NCI-H2171 (cell line): Measurements from ENCODE around the gene SPECC1L.
"Not testable (repeated sequence)": the region's sequence is repeated elsewhere in the genome, so short reads cannot be mapped to it uniquely, and the experiment has no call there.

ENCODE experiments used
- DNase-seq: peaks from one replicate; lab custom pipeline; 2025; lab: John Stamatoyannopoulos, UW

SPECC1L gene, protein sequence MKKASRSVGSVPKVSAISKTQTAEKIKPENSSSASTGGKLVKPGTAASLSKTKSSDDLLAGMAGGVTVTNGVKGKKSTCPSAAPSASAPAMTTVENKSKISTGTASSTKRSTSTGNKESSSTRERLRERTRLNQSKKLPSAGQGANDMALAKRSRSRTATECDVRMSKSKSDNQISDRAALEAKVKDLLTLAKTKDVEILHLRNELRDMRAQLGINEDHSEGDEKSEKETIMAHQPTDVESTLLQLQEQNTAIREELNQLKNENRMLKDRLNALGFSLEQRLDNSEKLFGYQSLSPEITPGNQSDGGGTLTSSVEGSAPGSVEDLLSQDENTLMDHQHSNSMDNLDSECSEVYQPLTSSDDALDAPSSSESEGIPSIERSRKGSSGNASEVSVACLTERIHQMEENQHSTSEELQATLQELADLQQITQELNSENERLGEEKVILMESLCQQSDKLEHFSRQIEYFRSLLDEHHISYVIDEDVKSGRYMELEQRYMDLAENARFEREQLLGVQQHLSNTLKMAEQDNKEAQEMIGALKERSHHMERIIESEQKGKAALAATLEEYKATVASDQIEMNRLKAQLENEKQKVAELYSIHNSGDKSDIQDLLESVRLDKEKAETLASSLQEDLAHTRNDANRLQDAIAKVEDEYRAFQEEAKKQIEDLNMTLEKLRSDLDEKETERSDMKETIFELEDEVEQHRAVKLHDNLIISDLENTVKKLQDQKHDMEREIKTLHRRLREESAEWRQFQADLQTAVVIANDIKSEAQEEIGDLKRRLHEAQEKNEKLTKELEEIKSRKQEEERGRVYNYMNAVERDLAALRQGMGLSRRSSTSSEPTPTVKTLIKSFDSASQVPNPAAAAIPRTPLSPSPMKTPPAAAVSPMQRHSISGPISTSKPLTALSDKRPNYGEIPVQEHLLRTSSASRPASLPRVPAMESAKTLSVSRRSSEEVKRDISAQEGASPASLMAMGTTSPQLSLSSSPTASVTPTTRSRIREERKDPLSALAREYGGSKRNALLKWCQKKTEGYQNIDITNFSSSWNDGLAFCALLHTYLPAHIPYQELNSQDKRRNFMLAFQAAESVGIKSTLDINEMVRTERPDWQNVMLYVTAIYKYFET

DNA sequence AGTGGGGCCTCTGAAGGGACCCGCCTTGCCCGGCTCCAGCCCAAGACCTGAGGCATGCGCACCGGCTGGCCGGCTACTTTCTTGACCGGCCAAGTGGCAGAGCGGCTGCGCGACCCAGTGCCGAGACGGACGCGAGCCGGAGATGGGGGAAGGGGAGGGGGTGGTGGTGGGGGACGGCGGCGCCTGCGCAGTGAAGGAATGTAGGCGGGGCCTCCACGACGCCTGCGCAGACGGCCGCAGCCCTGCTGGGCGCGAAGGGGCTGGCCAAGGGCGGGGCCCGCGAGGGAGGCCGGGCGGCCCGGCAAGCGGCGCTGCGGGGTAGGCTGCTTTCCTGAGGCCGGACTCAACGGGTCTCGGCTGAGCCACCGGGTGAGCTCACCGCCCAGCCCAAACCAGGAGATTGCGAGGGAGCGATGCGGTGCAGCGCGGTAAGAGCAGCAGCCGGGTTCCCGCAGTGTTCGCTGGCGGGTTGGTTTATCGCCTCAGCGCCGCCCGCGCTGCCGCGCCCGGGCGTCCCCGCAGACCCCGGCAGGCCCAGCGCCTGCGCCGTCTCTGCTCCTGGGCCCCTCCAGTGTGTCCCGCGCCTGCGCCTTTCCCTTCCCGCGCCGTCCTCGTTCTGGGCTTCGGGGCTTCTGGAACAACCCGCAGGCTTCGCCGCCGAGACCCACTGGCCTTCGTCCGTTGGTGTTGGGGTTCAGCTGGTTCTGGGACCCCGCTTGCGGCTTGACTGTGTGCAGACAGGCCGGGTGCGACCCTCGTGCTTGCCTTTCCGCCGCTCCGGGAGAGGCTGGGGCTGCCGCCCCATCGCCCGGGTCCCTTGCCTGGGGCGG is at the start of gene SPECC1L:
Gene SPECC1L, plus strand, starts transcription at position 276 of the 830 bp plus-strand sequence. CDS start 31,401 bp downstream, outside the sequence.
- DNase-seq: peak; percentile 90

- DNase-seq: no peak
These were observed 46.2 kb upstream of the SPECC1L start for GRCh38 chr22:24224468-24224867.

DNA sequence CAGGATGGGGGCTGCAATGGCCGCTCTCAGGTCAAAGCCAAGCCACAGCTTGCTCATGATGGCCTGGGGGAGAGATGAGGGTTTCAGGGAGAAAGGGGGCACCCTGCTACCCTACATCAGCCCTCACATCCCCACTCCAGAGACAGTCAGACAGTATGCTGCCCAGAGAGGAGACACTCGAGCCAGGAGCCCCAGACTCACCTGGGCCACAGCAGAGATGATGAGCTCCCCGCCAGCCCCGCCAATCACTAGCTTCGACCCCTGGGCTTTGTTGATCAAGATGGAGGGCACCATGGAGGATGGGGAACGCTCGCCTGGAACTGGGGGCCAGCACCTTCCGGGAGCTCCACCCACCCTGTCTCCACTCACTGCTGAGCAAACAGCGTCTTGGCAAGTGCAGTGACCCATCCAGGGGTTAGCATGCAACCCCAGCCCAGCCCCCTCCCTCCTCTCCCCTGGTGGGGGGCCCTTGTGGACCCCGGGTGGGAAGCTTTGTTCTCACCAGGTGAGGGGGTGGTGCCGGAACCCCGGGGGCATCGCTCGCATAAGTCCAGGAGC is 45.5 kb upstream of the SPECC1L start:
- no peak for DNase-seq

GRCh38 chr22:24225951-24226350 is 44.7 kb upstream of the SPECC1L start:
- no peak for DNase-seq

GRCh38 chr22:24230911-24231656 is 39.5 kb upstream of the SPECC1L start:
- DNase-seq: no peak

DNA sequence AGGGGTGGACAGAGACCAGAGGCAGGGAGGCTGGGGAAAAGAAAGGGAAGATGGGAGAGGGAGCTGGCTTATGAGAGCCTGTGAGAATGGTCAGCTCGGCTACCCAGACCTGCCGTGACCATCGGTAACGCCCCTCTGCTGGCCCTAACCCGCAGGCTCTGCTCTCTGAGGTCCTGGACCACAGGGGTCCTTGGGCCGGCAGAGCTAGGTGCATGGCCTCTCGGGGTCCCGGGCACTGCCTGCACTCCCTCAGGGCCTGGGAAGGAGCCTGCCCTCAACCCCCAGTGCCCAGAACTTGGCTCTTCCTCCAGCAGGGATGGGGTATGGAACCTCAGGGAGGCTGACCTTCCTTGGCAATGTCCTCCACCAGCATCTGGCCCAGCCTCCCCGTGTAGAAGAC is 38.9 kb upstream of the SPECC1L start:
- no peak for DNase-seq

- DNase-seq: no peak
These were observed 38.5 kb upstream of the SPECC1L start for GRCh38 chr22:24232124-24232523.

DNA sequence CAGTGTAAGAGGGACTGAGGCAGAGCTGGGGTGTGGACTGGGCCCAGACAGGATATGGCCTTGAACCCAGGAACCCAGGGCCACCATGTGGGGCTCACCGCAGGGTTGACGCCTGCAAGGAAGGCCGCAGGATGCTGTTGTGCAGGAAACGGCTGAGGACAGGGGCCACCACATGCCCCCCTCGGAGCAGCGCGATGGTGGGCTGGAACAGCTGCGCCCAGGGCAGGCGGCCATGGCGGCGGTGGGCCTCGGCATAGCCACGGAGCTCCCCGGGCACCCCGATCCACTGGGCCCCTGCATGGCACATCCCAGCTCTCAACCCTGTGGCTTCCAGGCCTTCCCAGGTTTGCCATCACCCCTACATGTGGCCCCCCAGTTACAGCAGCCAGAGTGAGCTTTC is 37.9 kb upstream of the SPECC1L start:
- DNase-seq: no peak

DNA sequence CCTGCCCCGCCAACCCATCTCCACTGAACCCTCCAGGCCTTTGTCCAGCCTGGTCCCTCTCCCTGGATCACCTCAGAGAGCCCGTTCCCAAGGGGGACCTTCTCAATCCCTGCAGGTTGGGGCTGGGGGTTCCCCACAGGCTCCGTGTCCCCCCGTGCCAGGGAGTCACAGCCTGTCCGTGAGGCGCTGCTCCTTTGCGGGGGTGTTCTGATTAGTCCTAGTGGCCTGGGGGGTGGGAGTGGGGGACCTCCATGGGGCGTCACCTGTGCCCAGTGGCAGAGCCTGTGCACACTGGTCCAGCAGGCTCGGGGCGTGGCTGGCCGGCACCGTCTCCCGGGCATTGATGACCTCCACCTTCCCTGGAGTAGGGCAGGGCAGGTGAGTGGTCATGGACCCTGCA is 37.4 kb upstream of the SPECC1L start:
- no peak for DNase-seq

- no peak for DNase-seq
These were observed 36.8 kb upstream of the SPECC1L start for GRCh38 chr22:24233816-24234215.

DNA sequence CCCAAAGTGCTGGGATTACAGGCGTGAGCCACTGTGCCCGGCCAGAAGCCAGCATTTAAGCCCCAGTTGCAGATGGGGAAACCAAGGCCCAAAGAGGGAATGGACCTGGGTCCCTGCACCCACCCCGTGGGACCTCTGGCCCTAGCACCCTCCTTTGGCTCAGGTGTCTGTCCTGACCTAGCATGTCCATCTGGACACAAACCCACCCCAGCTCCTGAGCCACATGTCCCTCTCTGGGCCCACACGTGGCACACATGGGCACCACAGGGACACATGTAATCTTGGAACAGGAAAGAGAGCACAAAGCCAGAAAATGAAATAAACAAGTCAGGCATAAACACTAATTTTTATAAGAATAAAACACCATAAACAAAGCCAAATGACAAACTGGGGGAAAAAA is 35.3 kb upstream of the SPECC1L start:
- no peak for DNase-seq

DNA sequence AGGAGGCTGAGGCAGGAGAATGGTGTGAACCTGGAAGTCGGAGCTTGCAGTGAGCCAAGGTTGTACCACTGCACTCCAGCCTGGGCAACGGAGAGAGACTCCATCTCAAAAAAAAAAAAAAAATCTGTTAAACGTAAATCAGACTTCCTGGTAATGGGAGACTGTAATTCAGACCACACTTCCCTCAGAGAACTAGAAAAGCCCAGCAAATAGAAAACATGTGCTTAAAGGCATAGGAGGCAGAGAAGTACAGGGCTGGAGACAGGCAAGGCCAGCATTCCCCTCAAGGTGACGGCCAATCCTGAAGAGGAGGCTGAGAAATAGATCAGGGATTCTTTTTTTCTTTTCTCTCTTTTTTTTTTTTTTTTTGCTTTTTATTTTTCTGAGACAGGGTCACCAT is 34.0 kb upstream of the SPECC1L start:
- DNase-seq: no peak

DNA sequence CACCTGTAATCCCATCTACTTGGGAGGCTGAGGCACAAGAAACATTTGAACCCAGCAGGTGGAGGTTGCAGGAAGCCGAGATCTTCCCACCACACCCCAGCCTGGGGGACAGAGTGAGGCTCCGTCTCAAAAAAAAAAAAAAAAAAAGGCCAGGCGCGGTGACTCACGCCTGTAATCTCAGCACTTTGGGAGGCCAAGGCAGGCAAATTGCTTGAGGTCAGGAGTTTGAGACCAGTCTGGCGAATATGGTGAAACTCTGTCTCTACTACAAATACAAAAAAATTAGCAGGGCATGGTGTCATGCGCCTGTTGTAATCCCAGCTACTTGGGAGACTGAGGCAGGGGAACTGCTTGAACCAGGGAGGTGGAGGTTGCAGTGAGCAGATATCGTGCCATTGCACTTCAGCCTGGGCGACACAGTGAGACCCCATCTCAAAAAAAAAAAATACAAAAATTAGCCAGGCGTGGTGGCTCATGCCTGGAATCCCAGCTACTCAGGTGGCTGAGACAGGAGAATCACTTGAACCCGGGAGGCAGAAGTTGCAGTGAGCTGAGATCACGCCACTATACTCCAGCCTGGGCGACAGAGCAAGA is 32.4 kb upstream of the SPECC1L start:
- not testable (repeated sequence) for DNase-seq

GRCh38 chr22:24240381-24240780 is 30.2 kb upstream of the SPECC1L start:
- DNase-seq: no peak

GRCh38 chr22:24240985-24241692 is 29.5 kb upstream of the SPECC1L start:
- DNase-seq: not testable (repeated sequence)

- DNase-seq: peak; percentile 32
These were observed 27.2 kb upstream of the SPECC1L start for GRCh38 chr22:24243417-24243816.

GRCh38 chr22:24244144-24244787 is 26.4 kb upstream of the SPECC1L start:
- DNase-seq: no peak

DNA sequence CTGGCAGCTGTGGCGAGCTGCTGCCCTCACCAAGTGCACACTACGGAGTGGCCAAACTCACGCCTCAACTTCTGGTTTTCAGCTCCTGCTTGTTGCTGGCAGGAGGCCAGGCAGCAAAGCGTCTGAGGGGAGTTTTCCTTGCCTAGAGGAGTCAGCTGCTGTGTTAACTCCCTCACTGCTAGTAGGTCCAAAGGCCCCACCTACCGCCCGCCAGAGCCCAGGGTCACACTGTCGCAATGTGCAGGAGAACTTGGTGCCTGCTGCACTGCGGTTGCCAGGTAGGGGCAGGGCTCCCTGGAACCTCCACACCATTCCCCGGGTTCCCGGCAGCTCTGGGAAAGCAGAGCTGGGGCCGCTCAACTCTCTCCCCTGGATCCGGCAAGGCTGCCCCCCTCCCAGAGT is 25.6 kb upstream of the SPECC1L start, which contains the start of gene GGT5:
Gene GGT5, minus strand, starts transcription at position 53 of the 402 bp plus-strand sequence. CDS start 357 bp downstream, outside the sequence.
- DNase-seq: not testable (repeated sequence)
